Naive thymus-derived CD8-positive, alpha-beta T cell (primary cell): ENCODE results near the gene UNC13B. TPM values are rescaled to one million over a fixed set of nuclear protein-coding genes. Genes with fewer than 3 reads are reported as not detected.
"Not testable (repeated sequence)": the region's sequence is repeated elsewhere in the genome, so short reads cannot be mapped to it uniquely, and the experiment has no call there.

ENCODE experiments used
- ATAC-seq, 2 donors: fragments of 150-1000 bp; cut with Tn5 transposase in 1 of 2; sonication (Bioruptor Pico), chemical (Tn5 transposase) in 1 of 2; 1 replicate in 1 of 2; 2 replicates in 1 of 2; pipeline ENCODE4 v1.10.0; 2021; ENCODE audit warnings: mild to moderate bottlenecking in 2 of 2, moderate library complexity in 2 of 2
- POLR2A ChIA-PET: fragments of 350-600 bp; sonication (Branson Sonifier 250); formaldehyde crosslinking; loops from one replicate; lab custom pipeline; 2021; ENCODE audit warnings: antibody characterized with exemption; lab: Charles Lee
- DNase-seq, 10 donors: peaks; one replicate each; pipeline versions ENCODE4 v3.0.0 to v3.0.0-alpha.2; 2020 to 2022
- H3K27ac Mint-ChIP-seq, 10 donors: one replicate each; pipeline ENCODE4 v1.8.0; 2020 to 2022; ENCODE audit warnings: mild to moderate bottlenecking in 10 of 10, mixed read lengths in 10 of 10, moderate library complexity in 4 of 10, inconsistent platforms in 1 of 10
- H3K27me3 Mint-ChIP-seq, 5 donors: one replicate each; pipeline ENCODE4 v1.8.0; 2021 to 2022; ENCODE audit warnings: mixed read lengths in 5 of 5
- H3K36me3 Mint-ChIP-seq, 3 donors: one replicate each; pipeline ENCODE4 v1.8.0; 2020 to 2022; ENCODE audit warnings: mixed read lengths in 3 of 3, mild to moderate bottlenecking in 2 of 3, inconsistent platforms in 1 of 3
- H3K4me1 Mint-ChIP-seq, 4 donors: one replicate each; pipeline ENCODE4 v1.8.0; 2021 to 2022; ENCODE audit warnings: mixed read lengths in 4 of 4
- H3K4me3 Mint-ChIP-seq, 10 donors: one replicate each; pipeline ENCODE4 v1.8.0; 2020 to 2022; ENCODE audit warnings: mild to moderate bottlenecking in 10 of 10, mixed read lengths in 10 of 10, moderate library complexity in 6 of 10, inconsistent platforms in 1 of 10
- H3K9me3 Mint-ChIP-seq, 9 donors: one replicate each; pipeline ENCODE4 v1.8.0; 2020 to 2022; ENCODE audit warnings: mixed read lengths in 9 of 9, mild to moderate bottlenecking in 3 of 9, inconsistent platforms in 1 of 9, moderate library complexity in 1 of 9
- polyA plus RNA-seq, 3 donors: library from polyadenylated mRNA; unstranded; fragments of 300-500 nt; fragmentation: Illumina TruSeq; gene quantifications; one replicate each; pipeline ENCODE4 v1.2.3, GENCODE V29; 2021
- total RNA-seq, 8 experiments: library from RNA in 2 of 8; stranded (reverse) in 2 of 8; gene quantifications; one replicate each; pipeline ENCODE4 v1.2.3 and lab custom pipeline; 2021 to 2026

The UNC13B gene
- total and polyA plus RNA-seq, 5 experiments from 2014 or later, result 0.39 to 1.4 (median 0.77) TPM; not detected in 1

DNA sequence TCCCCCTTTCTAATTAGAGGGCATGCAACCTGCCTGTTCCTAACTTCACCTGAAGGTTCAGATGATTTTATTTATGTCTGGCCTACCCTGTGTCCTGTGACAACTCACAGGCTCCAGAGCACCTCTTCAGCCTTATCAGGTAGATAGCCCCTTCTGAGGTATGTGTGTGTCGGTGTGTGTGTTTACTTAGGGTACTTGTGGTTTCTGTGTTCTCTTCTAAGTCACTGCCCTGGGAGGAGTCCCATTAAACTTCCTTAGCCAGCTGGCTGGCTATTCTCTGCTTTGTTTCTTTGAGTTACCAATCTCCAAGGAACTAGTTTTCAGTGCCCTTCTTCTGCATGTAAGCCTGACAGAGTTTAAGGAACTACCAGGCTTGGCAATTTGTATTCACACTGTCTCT is 74.9 kb downstream of the UNC13B start:
- POLR2A ChIA-PET, result no interaction called here

DNA sequence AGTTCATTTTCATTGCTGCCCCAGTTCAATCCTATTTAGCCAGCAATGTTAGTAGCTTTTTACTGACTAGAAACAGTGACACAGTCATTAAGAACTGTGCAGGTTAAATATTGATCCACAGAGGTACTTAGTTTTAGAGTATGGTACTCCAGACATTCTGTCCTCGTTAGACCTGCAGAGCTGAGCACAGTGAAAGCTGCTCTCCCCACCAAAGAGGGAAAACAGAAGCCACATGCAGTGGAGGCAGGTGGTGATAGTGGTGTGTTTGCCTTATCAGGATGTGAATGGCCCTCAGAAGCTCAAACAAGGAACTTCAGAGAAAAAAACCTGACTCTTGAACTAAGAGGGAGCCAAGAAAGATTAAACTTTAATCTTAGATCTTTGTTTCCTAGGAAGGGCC is 75.5 kb downstream of the UNC13B start:
- Mint-ChIP-seq H3K27ac (no peak overlapping the region), H3K27me3 (peaks cover 0 to 11% (median 8%) of the 10 kb centered on the region in 5 donors), H3K36me3 (peaks cover 0 to 9% (median 7%) of the 10 kb centered on the region in 3 donors), H3K9me3 (peaks cover 0 to 17% (median 4%) of the 10 kb centered on the region in 9 donors), H3K4me3 (no peak overlapping the region), H3K4me1 (no peaks in the 10 kb centered on the region)
- POLR2A ChIA-PET, result no interaction called here
- no peak for ATAC-seq
- DNase-seq, result no peak

More for the DNA sequence above, 74.9 kb downstream of the UNC13B start:
- DNase-seq (no peak), ATAC-seq (no peak)
- Mint-ChIP-seq H3K4me3 (no peak overlapping the region), H3K4me1 (no peaks in the 10 kb centered on the region), H3K36me3 (peaks cover 0 to 9% (median 7%) of the 10 kb centered on the region in 3 donors), H3K9me3 (peaks cover 0 to 17% (median 4%) of the 10 kb centered on the region in 9 donors), H3K27ac (no peak overlapping the region), H3K27me3 (peaks cover 0 to 10% (median 4%) of the 10 kb centered on the region in 5 donors)

DNA sequence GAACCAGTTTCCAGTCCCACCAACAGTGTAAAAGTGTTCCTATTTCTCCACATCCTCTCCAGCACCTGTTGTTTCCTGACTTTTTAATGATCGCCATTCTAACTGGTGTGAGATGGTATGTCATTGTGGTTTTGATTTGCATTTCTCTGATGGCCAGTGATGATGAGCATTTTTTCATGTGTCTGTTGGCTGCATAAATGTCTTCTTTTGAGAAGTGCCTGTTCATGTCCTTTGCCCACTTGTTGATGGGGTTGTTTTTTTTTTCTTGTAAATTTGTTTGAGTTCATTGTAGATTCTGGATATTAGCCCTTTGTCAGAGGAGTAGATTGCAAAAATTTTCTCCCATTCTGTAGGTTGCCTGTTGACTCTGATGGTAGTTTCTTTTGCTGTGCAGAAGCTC is 84.1 kb downstream of the UNC13B start:
- H3K4me3 Mint-ChIP-seq, POLR2A ChIA-PET, DNase-seq, ATAC-seq, H3K4me1 Mint-ChIP-seq, H3K36me3 Mint-ChIP-seq, H3K27ac Mint-ChIP-seq: not testable (repeated sequence)
- Mint-ChIP-seq H3K9me3 (peaks cover 0 to 12% (median 0%) of the 10 kb centered on the region in 9 donors), H3K27me3 (peaks cover 18 to 31% (median 22%) of the 10 kb centered on the region in 5 donors)

DNA sequence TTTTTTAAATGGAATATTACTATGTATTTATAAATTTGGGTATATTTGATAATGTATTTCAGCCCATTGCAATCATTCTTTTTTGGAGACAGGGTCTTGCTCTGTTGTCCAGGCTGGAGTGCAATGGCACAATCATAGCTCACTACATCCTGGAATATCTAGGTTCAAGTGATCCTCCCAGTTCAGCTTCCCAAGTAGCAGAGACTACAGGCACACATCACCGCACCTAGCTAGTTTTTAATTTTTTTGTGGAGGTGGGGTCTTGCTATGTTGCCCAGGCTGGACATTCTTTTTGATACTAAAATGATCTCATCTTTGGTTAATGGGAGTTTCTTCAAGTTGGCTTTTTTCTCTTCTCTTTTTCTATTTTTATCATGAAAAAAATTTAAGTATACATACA is 91.3 kb downstream of the UNC13B start:
- peaks cover 0 to 7% (median 0%) of the 10 kb centered on the region in 9 donors for H3K9me3 Mint-ChIP-seq
- peaks cover 2 to 6% (median 2%) of the 10 kb centered on the region in 3 donors for H3K36me3 Mint-ChIP-seq
- no peak overlapping the region for H3K4me3 Mint-ChIP-seq
- H3K4me1 Mint-ChIP-seq, result no peaks in the 10 kb centered on the region
- H3K27ac Mint-ChIP-seq, result no peak overlapping the region
- peaks cover 6 to 22% (median 20%) of the 10 kb centered on the region in 5 donors for H3K27me3 Mint-ChIP-seq
- DNase-seq, result no peak
- ATAC-seq, result no peak
- POLR2A ChIA-PET, result no interaction called here

DNA sequence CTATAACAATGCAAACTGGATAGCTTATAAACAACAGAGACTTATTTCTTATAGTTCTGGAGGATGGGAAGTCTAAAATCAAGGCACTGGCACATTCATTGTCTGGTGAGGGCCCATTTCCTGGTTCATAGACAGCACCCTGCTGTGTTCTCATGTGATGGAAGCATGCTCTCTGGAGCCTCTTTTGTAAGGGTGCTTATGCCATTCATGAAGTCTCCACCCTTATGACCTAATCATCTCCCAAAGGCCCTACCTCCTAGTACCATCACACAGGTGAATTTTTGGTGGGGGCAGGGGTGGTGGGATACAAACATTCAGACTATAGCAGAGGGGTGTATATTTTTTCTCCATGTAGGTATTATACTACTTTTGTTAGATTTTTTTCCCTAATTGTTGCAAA is 92.4 kb downstream of the UNC13B start:
- POLR2A ChIA-PET, result no interaction called here
- peaks cover 0 to 2% (median under 1%) of the 10 kb centered on the region in 4 donors for H3K4me1 Mint-ChIP-seq
- ATAC-seq (peak in 1 of 2 donors; percentile 56), DNase-seq (no peak)
- H3K27ac Mint-ChIP-seq, result no peak overlapping the region
- H3K36me3 Mint-ChIP-seq, result peaks cover 0 to 6% (median 2%) of the 10 kb centered on the region in 3 donors
- peaks cover 5 to 15% (median 9%) of the 10 kb centered on the region in 5 donors for H3K27me3 Mint-ChIP-seq
- no peak overlapping the region for H3K4me3 Mint-ChIP-seq
- peaks cover 0 to 2% (median 0%) of the 10 kb centered on the region in 9 donors for H3K9me3 Mint-ChIP-seq

DNA sequence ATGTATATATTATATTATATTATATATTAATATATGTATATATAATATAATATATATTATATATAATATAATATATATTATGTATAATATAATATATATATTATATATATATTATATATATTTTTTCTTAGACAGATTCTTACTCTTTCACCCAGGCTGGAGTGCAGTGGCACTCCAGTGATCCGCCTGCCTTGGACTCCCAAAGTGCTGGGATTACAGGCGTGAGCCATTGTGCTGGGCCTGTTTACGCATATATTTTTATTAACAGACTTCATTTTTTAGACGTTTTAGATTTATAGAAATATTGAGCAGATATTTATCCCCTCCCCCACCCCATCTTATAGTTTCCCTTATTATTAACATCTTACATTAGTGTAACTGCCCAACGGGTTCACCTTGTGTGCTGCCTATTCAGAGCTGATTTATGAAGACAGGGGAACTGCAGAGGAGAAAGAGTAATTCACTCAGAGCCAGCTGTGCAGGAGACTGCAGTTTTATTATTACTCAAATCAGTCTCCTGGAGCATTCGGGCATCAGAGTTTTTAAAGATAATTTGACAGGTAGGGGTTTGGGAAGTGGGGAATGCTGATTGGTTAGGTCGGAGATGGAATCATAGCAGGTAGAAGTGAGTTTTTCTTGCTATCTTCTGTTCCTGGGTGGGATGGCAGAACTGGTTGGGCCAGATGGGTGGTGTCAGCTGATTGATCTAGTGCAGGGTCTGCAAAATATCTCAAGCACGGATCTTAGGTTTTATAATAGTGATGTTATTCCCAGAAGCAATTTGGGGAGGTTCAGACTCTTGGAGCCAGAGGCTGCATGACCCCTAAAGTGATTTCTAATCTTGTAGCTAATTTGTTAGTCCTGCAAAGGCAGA is 93.4 kb downstream of the UNC13B start:
- H3K27me3 Mint-ChIP-seq, result peaks cover under 1 to 10% (median 5%) of the 10 kb centered on the region in 5 donors
- peaks cover 0 to 3% (median 2%) of the 10 kb centered on the region in 3 donors for H3K36me3 Mint-ChIP-seq
- POLR2A ChIA-PET, result no interaction called here
- DNase-seq, result no peak
- no peak overlapping the region for H3K4me3 Mint-ChIP-seq
- no peak overlapping the region for H3K27ac Mint-ChIP-seq
- no peak for ATAC-seq
- peaks cover 0 to 2% (median under 1%) of the 10 kb centered on the region in 4 donors for H3K4me1 Mint-ChIP-seq
- H3K9me3 Mint-ChIP-seq, result no peaks in the 10 kb centered on the region

DNA sequence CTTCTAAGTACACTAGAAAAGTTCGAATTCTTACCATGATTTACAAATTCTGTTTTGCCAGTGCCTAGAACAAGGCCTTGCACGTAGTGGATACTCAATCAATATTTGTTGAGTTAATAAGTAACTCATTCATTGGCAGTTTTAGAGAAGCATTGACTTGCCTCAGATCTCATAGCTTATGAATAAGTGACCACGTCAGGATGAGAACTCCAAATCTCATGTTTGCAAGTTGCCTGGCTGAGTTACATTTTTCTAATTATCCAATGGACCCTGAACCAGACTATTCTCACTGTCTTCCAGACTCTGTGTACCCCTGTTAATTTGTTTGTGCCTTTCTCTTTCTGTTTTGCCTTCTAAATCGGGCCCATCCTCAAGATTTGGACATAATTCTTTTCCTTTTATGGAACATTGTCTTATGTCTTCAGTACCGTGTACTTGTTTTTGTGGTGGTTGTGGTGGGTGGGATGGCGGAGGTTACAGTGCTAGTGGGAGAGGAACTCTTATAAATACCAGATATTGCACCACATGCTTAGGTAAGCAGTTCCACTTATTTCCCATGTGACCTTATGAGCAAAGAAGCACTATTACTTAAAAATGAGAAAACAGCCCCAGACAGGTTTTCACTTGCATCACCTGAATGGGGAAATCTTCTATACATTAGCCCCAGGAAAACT is 96.3 kb downstream of the UNC13B start:
- peak overlapping the region in 1 of 10 donors; percentile 34 for H3K27ac Mint-ChIP-seq
- DNase-seq, result no peak
- no peaks in the 10 kb centered on the region for H3K9me3 Mint-ChIP-seq
- no peak overlapping the region for H3K4me3 Mint-ChIP-seq
- H3K4me1 Mint-ChIP-seq, result peaks cover 0 to 2% (median under 1%) of the 10 kb centered on the region in 4 donors
- ATAC-seq, result peak in 1 of 2 donors; percentile 20
- peaks cover 0 to 12% (median 4%) of the 10 kb centered on the region in 5 donors for H3K27me3 Mint-ChIP-seq
- no peaks in the 10 kb centered on the region for H3K36me3 Mint-ChIP-seq
- POLR2A ChIA-PET, result interaction anchor here (1.2 kb wide), 1 partner anchor 142 kb away, joined by 3 read pairs; the partner anchor contains the start of gene ATOSB

DNA sequence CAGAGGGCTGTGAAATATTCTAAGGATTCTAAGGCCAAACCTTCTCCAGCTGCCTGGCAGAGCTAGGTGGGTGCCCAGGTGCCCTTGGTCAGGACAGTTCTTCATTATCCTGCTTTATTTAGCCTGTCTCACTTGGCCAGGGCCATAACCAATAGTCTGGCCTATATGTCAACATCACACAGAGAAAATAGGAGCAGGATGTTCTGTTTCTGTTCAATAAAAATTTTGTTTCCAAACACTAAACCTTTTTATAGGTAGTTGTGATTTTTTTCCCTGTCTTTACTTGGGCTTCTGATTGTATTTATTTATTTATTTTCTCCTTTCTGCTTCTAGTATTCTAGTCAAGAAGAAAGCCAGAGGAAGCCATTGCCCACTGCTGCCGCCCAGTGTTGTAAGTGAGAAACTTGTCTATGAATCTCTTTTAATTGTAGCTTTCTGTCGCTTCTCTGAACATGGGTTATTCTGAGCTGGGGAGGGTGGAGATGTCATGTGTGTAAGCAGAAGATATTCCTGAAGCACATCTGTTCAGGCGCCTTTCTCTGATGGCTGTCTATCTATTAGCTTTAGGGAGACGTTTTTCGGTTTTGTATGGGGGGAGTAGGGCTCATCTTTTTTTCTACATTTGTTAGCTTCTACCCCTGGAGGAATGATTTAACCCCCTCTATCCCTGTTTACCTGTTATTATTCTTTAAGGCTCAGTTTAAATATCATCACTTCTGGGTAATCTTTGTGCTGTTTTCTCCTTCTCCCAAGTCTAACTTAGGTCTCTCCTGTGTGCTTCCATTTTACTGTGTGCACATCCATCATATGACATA is 97.1 kb downstream of the UNC13B start:
- ATAC-seq (peak; percentile 35 to 39), DNase-seq (peak; percentile 4 to 67 (median 35))
- Mint-ChIP-seq H3K9me3 (no peaks in the 10 kb centered on the region), H3K27ac (no peak overlapping the region), H3K4me3 (no peak overlapping the region), H3K27me3 (peaks cover 4 to 12% (median 4%) of the 10 kb centered on the region in 5 donors), H3K4me1 (peaks cover 0 to 2% (median under 1%) of the 10 kb centered on the region in 4 donors), H3K36me3 (no peaks in the 10 kb centered on the region)
- POLR2A ChIA-PET, result interaction anchor here (0.6 to 1.2 kb wide), 2 partner anchors 143 to 904 kb away, joined by 3 to 5 read pairs; partner anchors contain the start of gene ATOSB

DNA sequence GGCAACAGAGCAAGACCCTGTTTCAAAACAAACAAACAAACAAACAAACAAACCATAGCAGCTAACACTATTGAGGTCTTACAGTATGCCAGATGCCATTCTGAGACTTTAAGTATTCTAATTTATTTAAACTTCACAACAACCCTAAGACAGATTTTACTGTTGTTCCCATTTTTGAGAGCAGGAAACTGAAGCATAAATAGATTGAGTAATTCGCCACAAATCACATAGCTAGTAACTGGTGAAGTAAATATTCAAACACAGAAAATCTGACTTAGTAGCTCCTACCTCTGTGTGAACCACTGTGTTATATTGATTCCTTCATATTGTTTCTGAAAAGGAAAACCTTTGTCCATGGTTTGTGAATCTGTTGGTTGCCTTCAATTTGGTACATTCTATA is 98.4 kb downstream of the UNC13B start:
- POLR2A ChIA-PET, result no interaction called here
- Mint-ChIP-seq H3K27ac (no peak overlapping the region), H3K36me3 (no peaks in the 10 kb centered on the region), H3K4me3 (no peak overlapping the region), H3K4me1 (peaks cover 0 to 2% (median under 1%) of the 10 kb centered on the region in 4 donors), H3K27me3 (peaks cover 6 to 19% (median 9%) of the 10 kb centered on the region in 5 donors), H3K9me3 (no peaks in the 10 kb centered on the region)
- no peak for DNase-seq
- ATAC-seq, result no peak

DNA sequence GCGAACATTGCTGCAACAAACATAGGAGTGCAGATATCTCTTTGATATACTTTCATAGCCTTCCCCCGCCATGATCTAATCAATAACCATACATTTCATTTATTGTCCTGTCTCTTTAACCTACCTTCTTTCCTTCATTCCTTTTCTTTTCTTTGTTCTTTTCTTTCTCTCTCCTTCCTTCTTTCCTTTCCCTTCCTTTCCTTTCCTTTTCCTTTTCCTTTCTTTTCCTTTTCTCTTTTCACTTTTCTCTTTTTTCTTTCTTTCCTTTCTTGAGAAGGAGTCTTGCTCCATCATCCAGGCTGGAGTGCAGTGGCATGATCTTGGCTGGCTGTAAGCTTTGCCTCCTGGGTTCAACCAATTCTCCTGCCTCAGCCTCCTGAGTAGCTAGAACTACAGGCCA is 100.3 kb downstream of the UNC13B start:
- Mint-ChIP-seq H3K4me1 (peaks cover 0 to 2% (median under 1%) of the 10 kb centered on the region in 4 donors), H3K9me3 (no peaks in the 10 kb centered on the region), H3K4me3 (no peak overlapping the region), H3K36me3 (no peaks in the 10 kb centered on the region), H3K27ac (peak overlapping the region in 1 of 10 donors; percentile 35), H3K27me3 (peaks cover 7 to 25% (median 9%) of the 10 kb centered on the region in 5 donors)
- DNase-seq (no peak), ATAC-seq (no peak)
- POLR2A ChIA-PET, result no interaction called here

DNA sequence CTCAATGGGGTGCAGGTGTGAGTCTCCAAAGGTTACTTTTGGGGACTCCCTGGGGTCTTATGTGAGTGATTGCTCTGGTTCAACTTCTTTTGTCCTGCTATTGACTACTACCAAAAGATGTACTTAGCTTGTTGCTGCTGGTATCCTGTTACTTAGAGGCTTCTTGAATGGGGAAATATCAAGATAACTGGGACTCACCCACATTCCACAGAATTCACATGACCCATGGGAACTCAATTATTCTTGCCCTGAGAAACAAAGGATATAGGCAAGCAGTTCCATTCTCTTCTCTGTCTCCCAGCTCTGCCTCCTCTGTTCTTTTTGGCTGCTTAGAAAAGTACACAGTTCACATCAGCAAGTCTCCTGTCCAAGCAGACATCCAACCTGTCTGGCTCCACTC is 105.9 kb downstream of the UNC13B start:
- DNase-seq (no peak), ATAC-seq (no peak)
- H3K4me1 Mint-ChIP-seq, result no peaks in the 10 kb centered on the region
- POLR2A ChIA-PET, result no interaction called here
- H3K27ac Mint-ChIP-seq, result no peak overlapping the region
- peaks cover 14 to 50% (median 22%) of the 10 kb centered on the region in 5 donors for H3K27me3 Mint-ChIP-seq
- no peaks in the 10 kb centered on the region for H3K36me3 Mint-ChIP-seq
- H3K9me3 Mint-ChIP-seq, result no peaks in the 10 kb centered on the region
- no peak overlapping the region for H3K4me3 Mint-ChIP-seq

DNA sequence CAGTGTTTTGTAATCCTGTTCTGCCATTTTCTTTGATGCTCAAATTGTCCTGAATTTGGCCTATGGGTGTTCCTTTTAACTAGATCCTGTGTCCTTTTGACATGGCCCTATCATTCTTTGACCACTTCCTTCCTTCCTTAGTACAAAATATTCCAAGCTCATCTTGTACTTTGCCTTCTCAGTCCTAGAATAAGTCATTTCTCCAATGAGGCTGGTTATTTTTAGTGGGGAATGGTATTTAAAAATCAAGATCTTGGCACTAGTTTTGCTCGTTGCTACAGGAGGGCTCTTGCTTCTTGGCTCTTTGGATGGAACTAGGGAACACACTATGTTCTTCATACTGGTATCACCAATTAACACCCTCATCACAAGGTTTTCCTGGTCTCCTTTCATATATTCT is 108.1 kb downstream of the UNC13B start:
- ATAC-seq (no peak), DNase-seq (no peak)
- Mint-ChIP-seq H3K36me3 (no peaks in the 10 kb centered on the region), H3K27me3 (peaks cover 13 to 46% (median 14%) of the 10 kb centered on the region in 5 donors), H3K4me1 (no peaks in the 10 kb centered on the region), H3K27ac (no peak overlapping the region), H3K4me3 (no peak overlapping the region), H3K9me3 (no peaks in the 10 kb centered on the region)
- POLR2A ChIA-PET, result no interaction called here
